Fibroblast of pulmonary artery (primary cell): ENCODE data around the gene MEOX1.

Experiments
- DNase-seq: peaks from one replicate; pipeline ENCODE4 v3.0.0-alpha.2; 2010; ENCODE audit warnings: low read depth
- H3K4me3 ChIP-seq: replicated peaks from 2 replicates; pipeline ENCODE4 v1.5.1; 2011; ENCODE audit warnings: low read depth, mild to moderate bottlenecking, control low read depth, low read length, moderate library complexity
- TF ChIP-seq, protein P1 (sequence below): IDR thresholded peaks from 2 replicates; pipeline ENCODE4 v1.5.1; 2011; ENCODE audit warnings: mild to moderate bottlenecking, control low read depth, low read length, inconsistent platforms; ENCODE audit errors: missing control alignments

Gene MEOX1

DNA sequence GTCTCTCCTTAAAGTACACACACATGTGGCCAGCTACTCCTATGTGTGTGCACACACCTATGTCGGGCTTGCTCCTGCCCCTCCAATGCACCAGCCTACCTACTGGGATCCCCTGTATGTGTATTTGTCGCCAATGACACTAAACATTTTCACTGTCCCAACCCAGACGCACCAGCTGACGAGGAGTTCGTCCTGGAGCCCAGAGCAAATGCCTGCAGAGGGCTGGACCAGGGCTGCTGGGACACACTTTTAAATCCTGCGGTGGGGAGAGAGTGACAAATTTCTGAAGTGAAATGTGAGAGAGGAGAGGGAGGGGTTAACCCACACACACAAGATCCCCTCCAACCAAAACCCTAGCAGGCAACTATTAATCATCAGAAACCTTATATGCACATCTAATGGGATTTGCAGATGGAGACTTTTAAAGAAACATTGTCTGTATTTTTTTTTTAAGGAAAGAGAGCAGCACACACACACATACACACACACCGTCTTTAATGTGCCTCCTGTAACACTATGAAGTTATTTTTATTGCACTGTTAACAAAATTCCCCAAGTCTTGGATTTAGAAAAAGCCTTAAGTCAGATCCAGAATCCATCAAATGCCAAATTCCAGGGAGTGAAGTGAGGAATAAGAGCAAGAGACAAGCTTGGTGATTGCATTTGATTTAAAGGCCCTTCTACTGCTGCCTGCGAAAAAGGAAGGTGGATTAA lies at the start of gene MEOX1:
Gene MEOX1, minus strand, starts transcription at position 224 of the 714 bp plus-strand sequence. CDS start 388 bp downstream, outside the sequence.
- DNase-seq = peak; percentile 54
- TF ChIP-seq, protein P1, sequence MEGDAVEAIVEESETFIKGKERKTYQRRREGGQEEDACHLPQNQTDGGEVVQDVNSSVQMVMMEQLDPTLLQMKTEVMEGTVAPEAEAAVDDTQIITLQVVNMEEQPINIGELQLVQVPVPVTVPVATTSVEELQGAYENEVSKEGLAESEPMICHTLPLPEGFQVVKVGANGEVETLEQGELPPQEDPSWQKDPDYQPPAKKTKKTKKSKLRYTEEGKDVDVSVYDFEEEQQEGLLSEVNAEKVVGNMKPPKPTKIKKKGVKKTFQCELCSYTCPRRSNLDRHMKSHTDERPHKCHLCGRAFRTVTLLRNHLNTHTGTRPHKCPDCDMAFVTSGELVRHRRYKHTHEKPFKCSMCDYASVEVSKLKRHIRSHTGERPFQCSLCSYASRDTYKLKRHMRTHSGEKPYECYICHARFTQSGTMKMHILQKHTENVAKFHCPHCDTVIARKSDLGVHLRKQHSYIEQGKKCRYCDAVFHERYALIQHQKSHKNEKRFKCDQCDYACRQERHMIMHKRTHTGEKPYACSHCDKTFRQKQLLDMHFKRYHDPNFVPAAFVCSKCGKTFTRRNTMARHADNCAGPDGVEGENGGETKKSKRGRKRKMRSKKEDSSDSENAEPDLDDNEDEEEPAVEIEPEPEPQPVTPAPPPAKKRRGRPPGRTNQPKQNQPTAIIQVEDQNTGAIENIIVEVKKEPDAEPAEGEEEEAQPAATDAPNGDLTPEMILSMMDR = no peak
- H3K4me3 ChIP-seq = no peak within 1 kb of the TSS

DNA sequence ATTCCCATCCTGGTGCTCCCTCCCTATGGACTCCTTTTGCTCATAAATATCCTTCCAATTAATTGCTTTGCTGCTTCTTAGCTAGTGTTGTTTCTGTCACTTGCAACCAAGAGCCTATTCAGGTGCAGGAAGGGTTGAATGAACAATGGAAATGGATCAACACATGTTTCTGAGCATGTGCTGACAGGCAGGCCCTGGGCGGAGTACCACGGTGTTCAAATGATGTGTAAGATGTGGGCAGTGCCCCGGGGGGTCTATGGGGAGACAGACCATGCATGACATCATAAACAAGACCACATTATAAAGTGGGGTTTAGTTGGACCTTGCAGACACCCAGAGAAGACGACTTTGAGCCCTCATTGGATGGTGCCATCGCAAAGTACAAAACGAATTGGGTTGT lies 48.4 kb upstream of the MEOX1 start:
- DNase-seq = no peak
- TF ChIP-seq, protein P1 = no peak
- H3K4me3 ChIP-seq = no peak overlapping the region

DNA sequence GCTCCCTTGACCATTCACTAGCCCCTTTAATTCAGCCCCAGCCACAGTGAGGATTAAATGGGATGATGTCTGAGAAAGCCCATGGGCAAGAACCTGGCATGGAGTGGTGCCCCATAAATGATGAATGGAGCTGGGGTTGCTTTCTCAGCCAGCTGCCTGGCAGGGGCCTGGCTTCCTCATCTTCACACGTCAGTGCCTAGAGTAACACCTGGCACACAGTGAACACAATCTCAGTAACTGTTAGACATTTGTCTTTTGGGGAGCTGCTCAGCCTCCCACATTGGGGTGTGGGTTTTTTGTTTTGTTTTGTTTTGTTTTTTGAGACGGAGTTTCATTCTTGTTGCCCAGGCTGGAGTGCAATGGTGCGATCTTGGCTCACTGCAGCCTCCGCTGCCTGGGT lies 47.5 kb upstream of the MEOX1 start:
- no peak overlapping the region for H3K4me3 ChIP-seq
- TF ChIP-seq, protein P1 = no peak
- no peak for DNase-seq

DNA sequence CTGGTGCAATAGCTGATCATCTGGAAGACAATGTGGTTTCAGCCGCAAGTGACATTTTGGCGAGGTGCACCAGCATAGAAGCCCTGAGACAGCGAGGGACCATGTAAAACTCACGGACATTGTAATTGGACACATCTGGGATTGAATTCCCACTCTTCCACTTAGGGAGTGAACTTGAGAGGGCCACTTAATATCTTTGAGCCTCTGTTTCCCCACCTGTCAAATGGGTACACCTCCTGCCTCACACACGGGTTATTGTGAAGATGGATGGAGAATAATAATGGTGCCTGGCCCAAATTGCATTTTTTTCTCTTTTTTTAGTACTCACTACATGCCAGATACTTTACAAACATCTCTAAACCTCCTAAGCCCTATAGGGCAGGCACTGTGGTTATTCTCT lies 45.5 kb upstream of the MEOX1 start:
- TF ChIP-seq, protein P1 = no peak
- no peak for DNase-seq
- no peak overlapping the region for H3K4me3 ChIP-seq

DNA sequence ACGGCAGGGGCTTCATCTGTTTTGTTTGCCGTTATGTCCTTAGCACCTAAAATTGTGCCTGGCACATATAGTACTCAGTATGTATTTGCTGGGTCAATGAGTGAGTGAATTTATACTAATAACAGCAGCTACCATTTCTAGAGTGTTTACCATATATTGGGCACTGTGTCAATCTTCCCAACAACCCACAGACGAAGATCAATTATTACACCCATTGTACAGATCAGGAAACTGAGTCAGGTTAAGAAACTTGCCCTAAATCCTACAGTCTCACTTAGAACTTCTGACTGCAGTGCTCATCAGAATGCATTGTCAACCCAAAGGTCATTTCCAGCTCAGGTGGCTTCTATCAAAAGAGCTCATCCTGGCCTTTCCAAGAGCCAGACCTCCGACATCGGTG lies 44.5 kb upstream of the MEOX1 start:
- TF ChIP-seq, protein P1 = no peak
- DNase-seq = no peak
- H3K4me3 ChIP-seq = no peak overlapping the region

DNA sequence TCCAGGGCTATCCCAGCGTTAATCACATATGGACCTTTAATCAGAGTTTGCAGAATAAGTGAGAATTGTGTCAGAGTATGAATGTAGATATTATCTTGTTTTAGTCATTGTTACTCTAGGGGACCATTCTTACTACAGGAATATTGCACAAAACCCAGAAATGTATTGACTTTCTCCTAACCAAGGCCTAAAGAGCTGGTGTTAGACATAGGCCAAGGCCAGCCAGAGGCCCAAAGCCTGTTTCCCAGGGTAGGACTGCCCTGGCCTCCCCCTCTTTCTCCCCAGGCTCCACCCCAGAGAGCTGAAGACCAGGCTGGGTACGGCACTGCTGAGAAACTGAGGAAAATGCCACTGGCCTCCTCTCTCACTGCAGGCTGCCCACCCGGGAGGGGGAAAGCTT lies 41.9 kb upstream of the MEOX1 start:
- DNase-seq = no peak
- no peak overlapping the region for H3K4me3 ChIP-seq
- TF ChIP-seq, protein P1 = no peak

DNA sequence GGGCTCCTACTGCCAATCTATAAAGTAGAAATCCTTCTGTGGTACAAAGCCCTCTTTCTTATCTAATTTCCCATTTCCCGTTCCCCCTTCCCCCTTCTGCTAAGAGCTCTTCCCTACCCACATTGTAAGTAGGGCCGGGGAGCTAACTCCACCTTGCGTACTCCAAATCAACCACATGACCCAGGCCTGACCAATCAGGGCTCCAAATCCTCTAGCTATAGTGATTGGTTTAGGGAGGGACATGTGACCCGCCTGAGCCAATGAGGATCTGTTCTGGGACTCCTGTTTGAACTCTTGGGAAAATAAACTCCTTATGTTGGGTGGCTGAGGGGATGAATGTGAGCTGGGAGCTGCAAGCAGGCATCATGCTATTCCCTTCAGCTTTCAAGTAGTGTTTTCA lies 40.9 kb upstream of the MEOX1 start:
- TF ChIP-seq, protein P1 = no peak
- no peak for DNase-seq
- no peak overlapping the region for H3K4me3 ChIP-seq
